Measurements from ENCODE around the gene PPFIA3.
"Not testable (repeated sequence)": the region's sequence is repeated elsewhere in the genome, so short reads cannot be mapped to it uniquely, and the experiment has no call there.

PPFIA3 gene

DNA sequence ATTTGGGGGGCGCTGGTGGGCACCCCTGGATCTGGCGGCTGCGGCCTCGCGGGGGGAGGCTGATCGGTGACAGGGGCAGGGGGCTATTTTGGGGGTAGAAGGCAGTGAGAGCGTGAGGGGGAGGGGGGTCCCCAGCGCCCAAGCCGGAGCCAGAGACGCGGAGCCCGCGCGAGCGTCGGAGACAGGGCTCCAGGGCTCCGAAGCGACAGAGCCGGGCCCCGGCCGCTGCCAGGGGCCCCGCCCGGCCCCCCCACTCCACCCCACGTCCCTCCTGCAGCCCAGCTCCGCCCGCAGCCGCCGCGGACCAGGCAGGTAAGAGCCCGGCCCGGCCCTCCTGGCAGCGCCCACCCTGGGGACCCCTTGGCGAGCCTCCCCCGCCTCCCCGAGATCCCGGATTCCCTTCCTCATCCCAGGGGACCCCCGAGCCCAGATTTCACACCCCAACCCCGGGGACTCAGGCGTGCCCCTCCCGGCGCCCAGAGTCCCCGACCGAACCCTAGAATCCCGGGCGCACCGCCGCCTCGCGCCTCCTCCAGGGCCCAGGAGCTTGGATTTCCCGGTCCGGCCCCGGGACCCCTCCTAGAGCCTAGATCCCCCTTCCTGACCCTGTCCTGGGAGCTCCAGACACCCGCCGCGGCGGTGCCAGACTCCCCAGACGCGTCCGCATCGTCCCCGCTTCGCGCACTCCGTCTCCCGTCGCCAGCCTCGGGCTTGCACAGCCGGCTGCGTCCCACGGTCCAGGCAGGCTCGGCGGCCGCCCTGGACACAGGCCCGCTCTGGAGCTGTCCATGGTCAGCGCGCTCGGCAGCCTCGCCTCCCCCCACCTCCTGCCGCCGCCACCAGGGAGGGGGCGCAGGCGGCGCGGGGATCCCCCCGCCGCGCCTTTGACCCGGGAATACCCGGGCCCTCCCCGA lies at the start of gene PPFIA3:
Gene PPFIA3, plus strand, starts transcription at position 134 of the 914 bp plus-strand sequence. CDS start 8,330 bp downstream, outside the sequence.
- peak; percentile 48 for DNase-seq (ENCODE audit: low spot score)

DNA sequence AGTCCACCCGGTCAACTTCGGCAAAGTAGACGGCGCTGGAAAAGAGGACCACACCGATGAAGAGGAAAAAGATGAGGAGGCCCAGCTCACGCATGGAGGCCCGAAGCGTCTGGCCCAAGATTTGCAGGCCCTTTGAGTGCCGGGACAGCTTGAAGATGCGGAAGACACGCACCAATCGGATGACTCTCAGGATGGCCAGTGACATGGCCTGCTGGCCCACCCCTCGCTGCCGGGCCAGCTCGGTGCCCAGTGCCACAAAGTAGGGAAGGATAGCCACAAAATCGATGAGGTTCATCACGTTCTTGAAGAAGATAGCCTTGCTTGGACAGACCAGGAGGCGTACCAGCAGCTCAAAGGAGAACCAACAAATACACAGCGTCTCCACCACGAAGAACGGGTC lies 48.9 kb upstream of the PPFIA3 start:
- DNase-seq (ENCODE audit: low spot score) = no peak

DNA sequence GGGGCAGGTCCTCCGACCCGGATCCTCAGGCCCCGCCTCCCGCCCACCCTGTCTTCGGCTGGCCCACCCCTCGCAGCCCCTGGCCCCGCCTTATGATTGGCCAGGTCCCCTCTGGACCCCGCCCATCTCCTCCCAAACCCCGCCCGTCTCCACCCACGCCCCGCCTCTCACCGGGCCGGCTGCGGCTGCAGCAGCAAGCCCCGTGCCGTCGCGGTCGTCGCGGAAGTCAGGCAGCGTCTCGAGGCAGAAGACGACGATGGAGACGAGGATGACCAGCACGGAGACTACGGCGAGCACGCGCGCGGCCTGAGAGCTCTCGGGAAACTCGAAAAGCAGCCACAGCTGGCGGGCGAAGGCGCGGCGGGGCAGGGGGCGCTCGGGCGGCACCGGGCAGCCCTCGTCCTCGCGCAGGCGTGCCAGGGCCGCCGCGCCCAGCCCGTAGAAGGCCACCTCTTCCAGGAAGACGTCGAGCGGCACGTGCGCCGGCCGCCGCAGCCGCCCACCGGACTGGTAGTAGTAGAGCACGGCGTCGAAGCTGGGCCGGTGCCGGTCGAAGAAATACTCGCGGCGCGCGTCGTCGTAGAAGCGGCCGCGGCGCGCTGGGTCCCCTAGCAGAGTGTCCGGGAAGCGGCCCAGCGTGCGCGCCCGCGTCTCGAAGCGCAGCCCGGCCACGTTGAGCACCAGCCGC lies 47.3 kb upstream of the PPFIA3 start:
- DNase-seq (ENCODE audit: low spot score) = no peak

DNA sequence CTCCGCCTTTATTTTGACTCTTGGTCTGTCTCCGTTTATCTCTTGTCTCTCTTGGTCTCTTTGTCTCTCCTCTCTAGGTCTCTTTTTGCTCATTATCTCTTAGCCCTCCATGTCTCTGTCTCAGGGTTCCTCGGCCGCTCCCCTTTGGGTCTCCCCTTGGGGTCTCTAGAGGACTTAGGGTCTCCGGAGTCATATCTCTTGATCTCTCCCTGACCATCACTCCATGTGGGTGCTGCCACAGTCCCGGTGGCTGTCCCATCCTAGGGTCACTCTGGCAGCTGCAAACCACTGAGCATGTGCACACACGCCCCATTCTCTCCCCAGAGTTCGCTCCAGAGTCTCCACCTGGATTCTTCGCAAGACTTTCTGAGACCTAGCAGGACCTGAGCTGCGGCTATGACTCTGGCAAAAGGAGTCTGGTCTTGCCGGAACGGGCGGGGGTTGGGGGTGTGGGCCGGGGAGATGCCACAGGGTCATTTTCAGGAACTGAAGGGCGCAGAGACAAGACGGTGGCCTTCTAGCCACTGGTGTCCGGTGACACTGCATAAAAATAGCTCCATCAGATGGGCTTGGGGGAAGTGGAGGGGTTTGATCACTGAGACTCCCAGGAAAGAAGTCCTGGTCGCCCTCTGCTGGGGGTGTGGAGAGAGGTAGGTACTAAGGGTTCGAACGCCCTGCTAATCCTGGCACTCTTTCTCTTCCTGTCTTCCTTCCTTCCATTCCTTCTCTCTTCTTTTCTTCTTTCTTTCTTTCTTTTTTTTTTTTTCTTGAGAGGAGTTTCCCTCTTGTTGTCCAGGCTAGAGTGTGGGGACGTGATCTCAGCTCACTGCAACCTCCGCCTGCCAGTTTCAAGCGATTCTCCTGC lies 45.6 kb upstream of the PPFIA3 start:
- no peak for DNase-seq (ENCODE audit: low spot score)

DNA sequence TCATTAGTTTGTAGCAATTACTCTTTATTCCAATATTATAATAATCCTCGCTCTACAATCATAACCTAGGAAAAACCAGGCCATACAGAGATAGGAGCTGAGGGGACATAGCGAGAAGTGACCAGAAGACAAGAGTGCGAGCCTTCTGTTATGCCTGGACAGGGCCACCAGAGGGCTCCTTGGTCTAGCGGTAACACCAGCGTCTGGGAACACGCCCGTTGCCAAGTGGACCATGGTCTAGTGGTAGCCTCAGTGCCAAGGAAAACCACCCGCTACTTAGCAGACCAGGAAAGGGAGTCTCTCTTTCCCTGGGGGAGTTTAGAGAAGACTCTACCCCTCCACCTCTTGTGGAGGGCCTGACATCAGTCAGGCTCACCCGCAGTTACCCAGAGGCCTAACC lies 44.5 kb upstream of the PPFIA3 start:
- not testable (repeated sequence) for DNase-seq (ENCODE audit: low spot score)

DNA sequence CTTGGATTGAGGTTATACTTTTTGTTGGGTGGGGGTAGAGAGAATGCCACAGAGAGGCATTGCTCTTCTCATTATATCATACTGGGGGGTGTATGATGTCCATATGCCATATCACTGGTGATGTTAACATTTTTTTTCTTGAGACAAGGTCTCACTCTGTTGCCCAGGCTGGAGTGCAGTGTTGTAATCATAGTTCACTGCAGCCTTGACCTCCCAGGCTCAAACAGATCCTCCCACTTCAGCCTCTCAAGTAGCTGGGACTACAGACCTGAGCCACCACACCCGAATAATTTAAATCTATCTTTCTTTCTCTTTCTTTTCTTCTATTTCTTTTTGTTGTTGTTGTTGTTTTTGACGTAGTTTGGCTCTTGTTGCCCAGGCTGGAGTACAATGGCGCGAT lies 39.0 kb upstream of the PPFIA3 start:
- no peak for DNase-seq (ENCODE audit: low spot score)

DNA sequence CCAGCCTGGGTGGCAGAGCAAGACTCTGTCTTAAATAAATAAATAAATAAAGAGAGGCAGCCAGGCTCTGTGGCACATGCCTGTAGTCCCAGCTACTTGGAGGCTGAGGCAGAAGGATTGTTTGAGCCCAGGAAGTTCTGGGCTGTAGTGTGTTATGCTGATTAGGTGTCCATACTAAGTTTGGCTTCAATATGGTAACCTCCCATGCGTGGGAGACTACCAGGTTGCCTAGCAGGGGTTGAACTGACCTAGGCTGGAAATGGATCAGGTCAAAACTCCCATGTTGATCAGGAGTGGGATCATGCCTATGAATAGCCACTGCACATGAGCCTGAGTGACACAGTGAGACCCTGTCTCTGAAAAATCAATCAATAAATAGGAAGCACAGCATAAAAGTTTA lies 38.1 kb upstream of the PPFIA3 start:
- no peak for DNase-seq (ENCODE audit: low spot score)

DNA sequence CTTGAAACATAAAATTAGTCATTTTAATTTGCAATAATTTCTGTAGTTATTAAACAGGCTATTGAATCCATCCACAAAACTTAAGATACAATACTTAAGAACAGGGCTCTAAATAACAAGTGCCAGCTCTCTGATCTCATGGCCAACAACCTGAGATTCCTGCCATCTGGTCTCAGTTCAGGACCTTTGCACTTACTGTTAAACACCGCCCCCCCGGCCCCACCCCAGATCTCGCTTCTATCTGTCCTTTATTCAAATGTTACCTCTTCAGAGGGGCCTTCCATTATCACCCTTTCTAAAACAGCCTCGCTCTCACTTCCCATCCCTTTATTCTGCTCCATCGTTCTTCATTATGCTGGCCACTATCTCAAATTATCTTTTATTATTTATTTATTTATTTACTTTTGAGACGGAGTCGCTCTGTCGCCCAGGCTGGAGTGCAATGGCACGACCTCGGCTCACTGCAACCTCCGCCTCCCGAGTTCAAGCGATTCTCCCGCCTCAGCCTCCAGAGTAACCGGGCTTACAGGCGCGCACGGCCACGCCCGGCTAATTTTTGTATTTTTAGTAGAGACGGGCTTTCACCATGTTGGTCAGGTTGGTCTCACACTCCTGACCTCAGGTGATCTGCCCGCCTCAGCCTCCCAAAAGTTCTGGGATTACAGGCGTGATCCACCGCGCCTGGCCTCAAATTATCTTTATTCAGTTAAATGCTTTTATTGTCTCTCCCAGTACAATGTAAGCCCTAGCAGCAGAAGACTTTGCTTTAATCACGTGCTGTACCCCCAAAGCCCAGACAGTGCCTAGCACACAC lies 34.9 kb upstream of the PPFIA3 start:
- DNase-seq (ENCODE audit: low spot score) = no peak

DNA sequence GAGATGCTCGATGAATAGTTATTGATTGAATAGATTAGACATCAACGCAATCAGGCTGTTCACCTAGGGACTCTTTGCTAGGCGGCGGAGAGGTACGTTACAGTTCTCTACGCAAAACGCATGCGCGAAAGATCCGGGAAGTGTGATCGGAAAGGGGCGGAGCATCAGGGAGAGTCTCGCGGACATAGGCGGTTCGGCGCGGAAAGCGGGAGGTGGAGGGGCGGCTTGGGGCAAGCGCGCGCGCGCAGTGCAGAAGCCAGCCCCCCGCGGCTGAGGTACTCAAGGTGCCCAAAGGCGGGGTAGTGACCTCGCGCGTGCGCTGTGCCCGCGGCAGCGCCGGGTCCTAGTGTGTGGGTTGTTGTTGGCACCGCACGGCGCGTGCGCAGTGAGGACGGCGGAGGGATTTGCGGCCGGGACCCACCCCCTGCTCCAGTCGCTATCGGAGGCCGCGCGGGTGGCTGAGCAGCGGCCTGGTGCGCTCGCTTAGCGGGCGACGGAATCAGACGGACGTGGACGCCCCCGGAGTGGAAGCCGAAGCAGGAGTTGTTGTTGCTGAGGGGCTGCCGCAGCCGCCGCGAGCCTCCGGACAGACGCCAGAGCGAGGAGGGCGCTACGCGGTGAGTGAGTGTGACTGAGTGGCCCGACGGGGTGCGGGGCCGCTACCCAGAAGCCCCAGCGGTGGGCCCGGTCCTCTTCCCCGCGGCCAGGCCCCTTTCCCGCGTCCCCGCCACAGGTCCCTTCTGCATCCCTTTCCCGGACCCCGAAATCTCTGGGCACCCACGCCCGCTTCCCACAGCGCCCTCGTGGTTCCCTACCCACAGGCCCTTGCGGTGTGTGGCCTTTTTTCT lies 34.1 kb upstream of the PPFIA3 start, which contains the start of gene SNRNP70:
Gene SNRNP70, plus strand, starts transcription at position 432 of the 848 bp plus-strand sequence. CDS start 964 bp downstream, outside the sequence.
- peak; percentile 99 for DNase-seq (ENCODE audit: low spot score)

DNA sequence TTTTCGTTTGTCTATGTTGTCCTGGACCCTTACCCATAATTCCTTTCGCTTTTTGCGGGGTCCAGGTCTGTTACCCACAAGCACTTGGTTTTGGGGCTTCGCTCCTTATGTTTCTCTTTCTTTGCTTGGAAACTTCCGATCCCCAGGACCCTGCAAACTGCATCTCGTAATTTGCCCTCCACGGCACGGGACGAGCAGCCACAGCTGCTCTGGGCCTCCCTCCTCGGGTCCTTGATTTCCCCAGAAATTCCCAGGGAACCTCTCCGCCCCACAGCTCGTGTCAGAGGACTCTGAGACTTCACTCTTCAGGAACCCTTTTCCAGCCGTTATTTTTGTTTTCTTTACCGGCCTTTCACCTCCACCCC lies 33.5 kb upstream of the PPFIA3 start:
- no peak for DNase-seq (ENCODE audit: low spot score)

DNA sequence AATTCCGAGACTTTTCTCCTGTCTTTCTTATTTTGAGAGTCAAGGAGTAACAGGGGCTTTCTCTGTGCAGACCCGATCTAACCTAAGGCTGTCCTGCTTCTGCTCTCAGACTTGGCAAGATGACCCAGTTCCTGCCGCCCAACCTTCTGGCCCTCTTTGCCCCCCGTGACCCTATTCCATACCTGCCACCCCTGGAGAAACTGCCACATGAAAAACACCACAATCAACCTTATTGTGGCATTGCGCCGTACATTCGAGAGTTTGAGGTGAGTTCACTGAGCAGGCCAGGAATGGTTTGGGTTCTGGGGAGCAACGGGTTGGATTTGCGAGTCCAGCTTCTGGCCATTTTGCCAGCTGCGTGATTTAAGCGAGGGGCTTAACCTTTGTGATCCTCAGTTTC lies 33.0 kb upstream of the PPFIA3 start:
- no peak for DNase-seq (ENCODE audit: low spot score)

DNA sequence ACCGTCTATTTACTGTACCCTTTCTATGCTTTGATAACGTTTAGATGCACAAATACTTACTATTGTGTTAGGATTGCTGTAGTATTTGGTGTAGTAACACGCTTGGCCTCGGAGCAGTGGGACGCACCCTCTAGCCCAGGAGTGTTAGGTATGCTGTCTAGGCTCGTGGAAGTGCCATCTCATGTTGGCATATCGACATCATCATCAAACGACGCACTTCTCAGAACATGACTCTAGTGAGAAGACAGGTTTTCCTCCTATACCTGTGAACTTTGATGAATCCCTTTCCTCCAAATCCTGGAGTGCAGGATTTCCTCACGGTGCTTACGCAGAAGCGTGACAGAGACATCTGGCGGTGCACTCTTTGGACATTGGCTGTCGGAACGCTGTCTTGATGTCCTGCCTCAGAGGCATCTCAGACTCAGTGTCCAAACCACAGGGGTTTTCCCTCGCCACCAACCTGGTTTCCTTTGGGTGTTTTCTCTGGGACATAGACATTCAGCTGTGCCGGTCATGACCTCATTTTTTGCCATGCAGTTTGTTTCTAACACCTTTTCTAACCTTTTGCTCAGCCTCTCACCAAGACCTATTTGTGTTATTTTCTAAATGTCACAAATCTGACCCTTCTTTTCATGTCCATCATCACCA lies 27.8 kb upstream of the PPFIA3 start:
- DNase-seq (ENCODE audit: low spot score) = no peak

DNA sequence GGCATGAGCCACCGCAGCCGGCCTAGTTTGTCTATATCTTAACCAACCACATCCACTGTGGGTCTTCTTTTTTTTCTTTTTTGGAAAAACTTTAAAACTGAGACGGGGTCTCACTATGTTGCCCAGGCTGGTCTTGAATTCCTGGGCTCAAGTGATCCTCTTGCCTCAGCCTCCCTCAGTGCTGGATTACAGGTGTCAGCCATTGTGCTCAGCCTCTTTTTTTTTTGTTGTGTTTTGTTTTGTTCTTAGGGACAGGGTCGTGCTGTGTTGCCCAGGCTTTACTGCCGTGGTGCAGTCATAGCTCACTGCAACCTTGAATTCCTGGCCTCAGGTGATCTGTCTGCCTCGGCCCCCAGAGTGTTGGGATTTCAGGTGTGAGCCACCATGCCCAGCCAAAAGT lies 26.7 kb upstream of the PPFIA3 start:
- DNase-seq (ENCODE audit: low spot score) = no peak

DNA sequence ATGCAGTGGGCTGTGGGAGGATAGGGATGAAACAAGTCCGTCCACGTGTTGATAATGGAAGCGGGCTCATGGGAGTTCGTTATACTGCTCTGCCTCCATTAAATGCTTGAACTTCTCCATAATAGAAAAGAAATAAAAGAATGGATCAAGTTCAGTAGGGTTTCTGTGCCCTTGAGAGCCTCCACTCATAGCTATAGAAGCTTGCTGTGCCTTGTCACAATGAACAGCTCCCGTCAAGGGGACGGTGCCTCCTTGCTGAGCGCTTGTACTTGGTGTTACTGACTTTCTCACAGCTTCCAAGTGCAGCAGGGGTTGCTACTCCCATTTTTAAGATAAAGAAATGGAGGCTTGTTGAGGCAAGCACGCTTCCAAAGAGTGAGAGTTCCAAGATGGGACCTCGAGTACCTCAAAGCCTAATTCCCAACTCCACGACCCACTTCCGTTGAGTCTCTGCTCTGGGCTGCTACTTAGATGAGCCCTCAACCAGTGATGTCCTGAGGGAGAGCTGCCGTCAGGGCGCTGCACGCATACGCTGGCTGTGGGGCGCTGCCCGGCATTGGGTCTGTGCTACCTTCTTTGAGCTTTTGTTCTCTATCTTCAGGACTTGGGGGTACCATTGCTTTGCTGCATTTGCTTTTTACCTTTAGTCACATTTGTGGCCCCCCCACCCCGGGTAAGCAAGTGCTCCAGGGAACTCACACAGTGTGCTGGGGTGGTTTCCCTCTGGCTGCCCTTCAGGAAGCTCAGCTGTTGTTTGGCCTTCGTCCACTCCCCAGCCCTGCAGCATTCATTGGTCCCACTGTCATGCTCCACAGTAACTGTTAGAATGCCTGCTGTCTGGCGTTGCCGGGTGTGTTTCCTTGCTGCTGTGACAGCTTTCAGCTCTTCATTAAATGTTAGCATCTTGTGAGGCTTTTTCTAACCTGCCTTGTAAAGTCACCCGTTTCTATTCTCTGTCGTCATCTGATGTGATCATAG lies 24.6 kb upstream of the PPFIA3 start:
- DNase-seq (ENCODE audit: low spot score) = no peak

DNA sequence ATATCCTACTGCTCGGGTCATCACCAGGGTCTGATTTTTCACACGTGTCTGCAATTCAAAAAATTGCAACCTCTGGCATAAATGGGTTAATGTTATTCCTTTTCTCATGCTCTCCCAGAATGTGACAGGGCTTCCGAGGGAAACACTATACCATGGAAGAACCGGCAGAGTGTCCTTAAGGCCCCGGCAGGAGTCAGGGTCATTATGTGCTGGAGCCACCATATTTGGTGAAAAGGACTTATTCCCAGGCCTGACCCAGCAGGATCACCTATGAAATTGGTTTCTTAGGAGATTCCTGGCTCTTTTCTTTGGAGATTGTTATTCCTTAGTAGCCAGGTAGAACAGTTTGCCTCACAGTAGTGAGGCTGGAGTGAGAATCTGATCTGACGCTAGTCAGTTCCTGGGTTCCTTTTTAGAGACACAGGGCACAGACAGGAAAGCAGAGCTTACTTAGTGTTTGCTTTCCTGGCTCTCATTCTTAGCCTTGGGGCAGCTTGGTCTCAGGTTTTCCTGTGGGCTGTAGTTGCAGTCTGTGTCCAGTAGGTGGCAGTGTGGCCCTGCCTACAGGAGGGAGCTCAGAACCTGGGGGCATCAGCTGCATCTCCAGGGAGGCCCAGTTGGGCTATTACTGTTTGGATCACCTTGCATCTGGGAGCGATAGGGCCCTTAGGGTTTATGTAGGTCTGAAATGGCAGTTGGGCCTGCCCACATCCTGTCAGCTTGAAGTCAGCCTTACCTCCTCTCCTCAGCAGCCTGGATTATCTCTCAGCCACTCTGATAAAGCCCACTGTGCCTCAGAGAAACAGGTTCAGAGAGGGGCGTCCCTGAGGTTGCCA lies 21.7 kb upstream of the PPFIA3 start:
- DNase-seq (ENCODE audit: low spot score) = peak; percentile 62

DNA sequence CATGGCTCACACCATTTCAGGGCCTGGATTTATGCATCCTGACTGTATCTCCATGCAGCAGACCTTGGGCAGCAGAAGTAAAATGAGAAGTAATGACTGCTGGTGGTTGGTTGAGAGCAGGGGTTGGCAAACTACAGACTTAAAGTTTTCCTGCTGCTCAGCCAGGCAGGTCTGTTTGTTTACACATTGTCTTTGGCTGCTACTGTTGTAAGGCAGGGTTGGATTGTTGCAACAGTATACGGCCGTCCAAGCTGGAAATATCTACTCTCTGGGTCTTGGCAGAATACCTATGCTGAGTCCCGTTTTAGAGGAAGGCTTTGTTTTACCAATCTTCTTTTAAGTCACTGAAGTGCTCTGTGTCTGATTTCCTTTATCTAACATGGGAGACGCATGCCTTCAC lies 20.5 kb upstream of the PPFIA3 start:
- no peak for DNase-seq (ENCODE audit: low spot score)

DNA sequence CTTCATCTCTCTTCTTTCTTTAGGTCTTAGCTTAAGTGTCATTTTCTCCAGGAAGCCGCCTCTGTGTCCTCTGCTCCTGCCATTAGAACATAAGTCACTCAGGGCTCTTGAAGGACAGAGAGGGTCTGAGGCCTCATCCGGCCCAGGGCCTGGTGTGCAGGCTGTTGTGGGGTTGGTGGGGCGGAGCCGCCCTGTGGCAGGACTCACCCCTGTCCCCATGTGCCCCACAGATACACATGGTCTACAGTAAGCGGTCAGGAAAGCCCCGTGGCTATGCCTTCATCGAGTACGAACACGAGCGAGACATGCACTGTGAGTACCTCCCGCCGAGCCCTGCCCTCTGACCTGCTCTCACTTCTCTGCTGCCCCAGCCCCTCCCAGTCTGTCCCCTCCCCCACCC lies 18.2 kb upstream of the PPFIA3 start:
- DNase-seq (ENCODE audit: low spot score) = no peak

DNA sequence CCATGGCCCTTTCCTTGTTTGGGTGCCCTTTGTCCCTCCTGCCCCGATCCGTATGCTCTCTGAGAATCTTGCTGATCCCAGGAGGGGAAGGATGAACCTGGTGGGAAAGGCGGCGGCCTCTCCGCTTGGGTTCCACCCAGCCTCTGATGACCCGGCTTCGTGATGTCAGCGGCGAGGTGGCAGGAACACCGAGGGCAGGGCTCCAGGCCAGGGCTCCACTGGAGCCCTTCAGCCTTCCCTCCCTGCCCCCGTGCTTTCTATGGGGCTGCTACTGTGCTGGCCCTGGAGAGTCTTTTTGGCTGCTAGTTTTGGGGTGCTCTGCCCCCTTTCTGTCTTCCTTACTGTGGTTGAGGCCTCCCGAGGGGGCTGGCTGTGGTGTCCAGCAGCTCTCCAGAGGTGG lies 17.0 kb upstream of the PPFIA3 start:
- DNase-seq (ENCODE audit: low spot score) = no peak

All from kidney capillary endothelial cell (primary cell).